GM21529 (cell line): Measurements from ENCODE around the gene TMEM52.

ENCODE experiments used
- ATAC-seq: cut with Tn5 transposase; IDR thresholded peaks from one replicate; pipeline ENCODE4 v1.9.1; 2021; ENCODE audit not compliant: unreplicated experiment

The TMEM52 gene

GRCh38 chr1:1914971-1915692 is 3.9 kb downstream of the TMEM52 start, which contains the start of gene CALML6:
Gene CALML6 (plus strand): TSS chr1:1915260. CDS start chr1:1915281, 21 bp downstream.
- no peak for ATAC-seq

DNA sequence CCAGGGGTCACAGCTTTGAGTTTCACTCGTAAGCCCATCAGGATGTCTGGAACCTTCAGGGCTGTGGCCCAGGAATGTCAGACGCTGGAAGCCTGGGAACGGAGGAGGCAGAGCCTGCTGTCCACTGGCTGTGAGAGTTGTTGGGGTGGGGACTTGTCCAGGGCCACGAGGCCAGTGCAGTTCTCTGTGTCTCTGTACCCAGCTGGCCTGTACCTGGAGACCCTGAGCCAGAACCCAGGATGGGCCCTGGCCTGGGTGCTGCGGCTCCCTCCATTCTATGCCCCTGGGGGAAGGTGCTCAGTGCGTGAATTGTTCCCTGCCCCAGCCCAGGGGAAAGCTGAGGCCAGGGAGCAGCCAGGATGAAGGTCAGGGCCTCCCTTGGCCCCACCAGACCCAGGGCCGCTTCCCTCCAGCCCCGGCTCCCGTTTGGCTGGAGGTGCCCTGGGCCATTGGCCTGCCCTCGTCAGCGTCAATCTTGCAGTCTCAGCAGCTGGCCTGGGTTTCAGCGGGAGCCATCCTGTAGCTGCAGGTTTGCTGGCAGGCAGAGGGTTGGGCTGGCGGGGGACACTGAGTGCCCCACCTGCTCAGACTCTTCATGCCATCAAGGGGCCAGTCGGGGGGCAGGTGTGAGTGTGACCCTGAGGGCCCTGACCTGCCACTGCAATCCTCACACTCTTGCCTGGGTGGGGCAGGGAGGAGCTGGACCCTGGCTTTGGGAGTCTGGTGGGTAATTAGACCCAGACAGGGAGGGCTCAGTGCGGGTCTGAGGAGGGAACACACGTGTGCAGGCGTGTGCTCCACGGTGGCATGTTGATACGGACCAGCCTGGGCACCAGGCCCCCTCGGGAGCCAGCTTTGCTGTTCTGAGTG is 4.7 kb downstream of the TMEM52 start:
- ATAC-seq, result no peak

DNA sequence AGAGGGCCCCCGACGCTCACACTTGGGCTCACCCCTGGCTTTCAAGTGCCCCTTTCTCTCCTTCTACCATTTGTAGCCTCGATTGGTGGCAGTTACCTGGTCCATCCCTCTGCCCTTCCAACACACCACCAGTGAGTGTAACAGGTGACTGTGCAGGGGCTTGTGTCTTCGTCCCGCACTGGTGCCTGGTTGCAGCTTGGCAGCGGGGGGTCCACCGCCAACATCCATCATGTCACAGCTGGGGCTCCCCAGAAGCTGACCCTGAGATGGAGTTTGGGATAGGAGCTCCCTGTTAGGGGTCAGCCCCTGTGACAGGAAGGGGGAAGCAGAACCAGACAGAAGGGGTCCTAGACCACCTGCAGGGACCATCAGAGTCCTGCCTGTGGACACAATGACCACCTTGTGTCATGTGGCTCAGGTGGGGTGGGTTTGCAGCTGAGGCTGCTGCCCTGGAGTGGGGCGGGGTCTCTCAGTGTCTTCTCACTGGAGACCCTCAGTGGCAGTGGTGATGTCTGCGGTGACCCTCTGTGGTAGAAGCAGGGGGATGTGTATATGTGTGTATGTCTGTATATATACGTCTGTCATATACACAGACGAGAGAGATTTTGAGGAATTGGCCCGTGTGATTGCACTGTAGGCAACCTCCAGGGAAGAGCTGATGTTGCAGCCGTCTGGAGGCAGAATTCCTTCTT is 7.6 kb downstream of the TMEM52 start:
- no peak for ATAC-seq

GRCh38 chr1:1910651-1911331 is 8.3 kb downstream of the TMEM52 start:
- no peak for ATAC-seq

DNA sequence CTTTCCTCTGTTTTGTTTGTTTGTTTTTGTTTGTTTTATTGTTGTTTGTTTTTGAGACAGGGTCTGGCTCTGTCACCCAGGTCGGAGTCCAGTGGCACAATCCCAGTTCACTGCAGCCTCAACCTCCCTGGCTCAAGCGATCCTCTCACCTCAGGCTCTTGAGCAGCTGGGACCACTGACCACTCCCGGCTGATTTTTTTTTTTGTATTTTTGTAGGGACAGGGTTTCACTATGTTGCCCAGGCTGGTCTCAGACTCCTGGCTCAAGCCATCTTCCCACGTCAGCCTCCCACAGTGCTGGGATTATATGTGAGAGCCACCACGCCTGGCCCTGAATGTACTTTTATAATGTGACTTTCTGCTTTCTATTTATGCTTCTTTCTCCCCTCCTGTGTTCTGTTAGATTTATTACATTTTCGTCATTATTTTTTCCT is 9.0 kb downstream of the TMEM52 start:
- ATAC-seq, result no peak

DNA sequence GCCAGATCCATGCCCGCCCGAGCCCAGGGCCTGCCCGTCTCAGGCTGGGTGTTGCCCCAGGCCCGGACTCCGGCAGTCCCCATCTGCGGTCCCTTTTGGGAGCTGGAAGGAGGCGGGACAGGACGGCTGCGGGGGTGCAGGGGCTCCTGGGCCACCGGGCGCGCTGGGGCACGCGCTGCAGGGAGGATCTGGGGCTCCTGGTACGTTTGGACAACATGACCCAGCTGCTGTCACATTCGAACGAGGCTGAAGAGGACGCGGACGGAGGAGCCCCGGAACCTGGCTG is 10.6 kb downstream of the TMEM52 start:
- ATAC-seq, result peak; percentile 13

DNA sequence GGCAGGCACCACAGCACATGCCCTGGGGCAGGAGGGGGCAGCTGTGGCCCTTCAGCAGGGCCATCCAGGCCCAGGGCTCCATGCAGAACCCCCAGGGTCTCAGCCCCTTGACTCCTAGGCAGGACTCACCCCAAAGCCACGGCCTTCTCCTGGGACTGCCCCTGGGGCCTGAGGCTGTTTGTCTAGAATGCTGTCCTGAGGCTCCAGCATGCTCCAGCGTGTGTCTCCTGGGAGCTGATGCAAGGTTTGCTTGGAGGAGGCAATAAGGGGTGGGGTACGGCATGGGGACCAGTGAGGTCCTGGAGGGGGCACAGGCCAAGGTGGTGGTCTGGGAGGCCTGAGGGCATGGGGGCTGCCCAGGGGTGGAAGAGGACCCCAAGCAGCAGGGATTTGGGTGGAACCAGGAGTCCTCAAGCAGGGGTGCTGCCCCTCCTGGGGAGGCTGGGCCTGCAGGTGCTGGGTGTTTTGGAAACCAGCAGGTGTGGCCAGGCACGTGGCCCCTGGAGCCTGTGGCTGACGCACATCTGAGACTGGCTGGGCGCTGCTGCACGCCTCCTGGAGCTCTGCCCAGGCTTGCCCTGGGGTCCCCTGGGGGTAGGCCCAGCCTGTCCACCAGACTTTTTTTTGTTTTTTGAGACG is 11.9 kb downstream of the TMEM52 start:
- ATAC-seq, result no peak

DNA sequence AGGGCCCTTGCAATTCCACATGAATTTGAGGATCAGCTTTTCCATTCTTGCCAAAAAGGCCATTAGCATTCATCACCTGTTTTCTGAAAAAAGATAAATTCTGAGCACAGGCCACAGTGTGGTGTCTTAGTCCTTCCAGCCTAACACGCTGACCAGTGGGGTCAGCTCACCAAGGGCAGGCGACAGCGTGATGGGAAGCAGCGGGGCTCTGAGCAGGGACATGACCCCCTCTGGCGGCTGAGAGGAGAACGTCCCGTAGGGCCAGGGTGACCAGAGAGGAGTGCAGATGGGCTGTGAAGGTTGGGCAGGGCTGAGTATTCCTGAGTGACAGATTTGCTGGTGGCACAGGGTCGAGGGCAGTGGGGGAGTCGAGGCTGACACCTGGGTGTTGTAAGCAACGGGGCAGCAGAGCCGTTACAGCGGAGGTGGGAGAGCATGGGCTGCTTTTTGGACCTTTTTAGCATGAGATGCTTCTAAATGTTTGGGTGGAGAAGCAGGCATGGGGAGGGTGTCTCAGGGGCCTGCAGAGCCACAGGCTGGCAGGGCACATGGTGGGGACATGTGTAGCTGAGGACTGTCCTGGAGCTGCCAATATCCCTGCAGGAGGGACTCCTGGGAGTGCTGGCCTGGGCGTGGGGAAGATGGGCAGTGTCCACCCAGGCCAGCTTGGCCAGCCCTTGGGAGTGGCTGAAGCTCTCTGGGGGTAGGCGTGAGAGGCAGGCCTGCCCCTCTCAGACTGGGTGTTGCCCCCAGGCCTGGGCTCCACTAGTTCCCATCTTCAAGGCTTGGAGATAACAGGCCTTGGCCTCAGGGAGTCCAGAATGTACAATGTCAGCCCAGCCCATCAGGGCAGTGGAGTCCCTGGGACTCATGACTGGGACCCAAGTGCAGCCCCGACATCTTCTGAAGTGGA is 12.6 kb downstream of the TMEM52 start:
- no peak for ATAC-seq

DNA sequence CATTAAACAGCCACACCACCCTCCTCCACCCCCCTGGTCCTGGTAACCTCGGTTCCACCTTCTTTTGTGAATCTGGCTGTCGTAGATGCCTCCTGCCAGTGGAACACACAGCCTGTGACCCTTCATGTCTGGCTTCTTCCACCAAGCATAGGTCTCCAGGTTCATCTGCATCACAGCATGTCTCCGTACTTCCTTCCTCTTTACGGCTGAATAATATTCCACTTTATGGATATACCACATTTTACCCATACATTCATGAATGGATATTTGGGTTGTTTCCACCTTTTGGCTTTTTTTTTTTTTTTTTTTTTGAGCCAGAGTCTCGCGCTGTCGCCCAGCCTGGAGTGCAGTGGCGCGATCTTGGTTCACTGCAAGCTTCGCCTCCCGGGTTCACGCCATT is 15.9 kb downstream of the TMEM52 start:
- ATAC-seq, result no peak

DNA sequence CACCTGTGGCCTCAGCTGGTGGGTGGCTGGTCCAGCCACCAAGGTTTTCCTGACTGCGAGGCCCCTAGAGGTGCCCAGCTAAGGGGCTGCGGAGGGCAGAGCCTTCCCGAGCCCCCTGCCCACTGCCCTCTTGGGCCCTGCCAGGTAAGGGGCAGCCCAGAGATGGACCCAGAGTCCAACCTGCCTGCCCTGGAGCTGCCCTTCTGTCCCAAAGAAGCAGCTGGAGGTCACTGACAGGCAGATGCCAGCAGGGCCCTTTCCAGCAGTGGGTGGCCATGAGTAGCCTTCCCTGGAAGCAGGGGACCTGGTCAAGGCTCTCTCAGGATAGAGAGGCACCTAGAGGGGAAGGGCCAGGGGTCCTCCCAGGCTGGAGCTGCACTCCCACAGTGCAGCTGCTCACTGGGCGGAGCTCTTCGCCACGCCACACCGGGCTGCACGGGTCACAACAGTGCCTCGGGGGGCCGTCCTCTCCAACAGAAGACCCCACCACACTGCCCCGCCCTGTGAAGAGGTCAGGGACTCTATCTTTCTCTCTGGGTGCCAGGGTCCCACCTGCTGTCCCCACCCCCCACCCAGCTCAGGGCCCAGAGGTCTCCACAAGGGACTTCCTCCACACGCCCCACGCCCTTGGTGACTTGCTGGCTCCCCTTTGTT is 17.3 kb downstream of the TMEM52 start:
- no peak for ATAC-seq

DNA sequence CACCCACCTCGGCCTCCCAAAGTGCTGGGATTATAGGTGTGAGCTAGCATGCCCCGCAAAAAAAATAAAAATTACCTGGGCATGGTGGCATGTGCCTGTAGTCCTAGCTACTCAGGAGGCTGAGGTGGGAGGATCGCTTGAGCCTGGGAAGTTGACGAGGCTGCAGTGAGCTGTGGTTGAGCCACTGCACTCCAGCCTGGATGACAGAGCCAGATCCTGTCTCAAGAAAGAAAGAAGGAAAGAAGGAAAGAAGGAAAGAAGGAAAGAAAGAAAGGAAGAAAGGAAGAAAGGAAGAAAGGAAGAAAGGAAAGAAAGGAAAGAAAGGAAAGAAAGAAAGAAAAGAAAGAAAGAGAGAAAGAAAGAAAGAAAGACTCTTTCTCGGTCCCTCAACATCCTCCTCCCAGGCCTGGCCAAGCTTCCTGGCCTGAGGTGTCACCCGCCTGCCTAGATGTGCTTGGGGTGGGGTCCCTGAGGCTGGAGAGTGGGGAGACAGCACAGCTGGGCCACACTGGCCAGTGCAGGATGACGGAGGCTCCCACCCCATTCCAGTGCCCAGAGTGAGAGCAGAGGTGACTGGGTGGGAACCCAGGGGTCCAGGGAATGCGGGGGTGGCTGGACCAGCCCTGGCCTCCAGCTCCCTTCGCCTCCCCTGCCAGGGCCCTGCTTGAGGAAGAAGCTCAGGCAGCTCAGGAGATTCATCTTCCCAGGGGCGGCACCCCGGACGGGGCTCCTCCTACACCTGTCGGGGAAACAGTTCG is 18.0 kb downstream of the TMEM52 start:
- no peak for ATAC-seq

- ATAC-seq, result no peak
These were observed 19.1 kb downstream of the TMEM52 start for GRCh38 chr1:1899967-1900327.

- ATAC-seq, result no peak
These were observed 19.7 kb downstream of the TMEM52 start for GRCh38 chr1:1899266-1899966.

DNA sequence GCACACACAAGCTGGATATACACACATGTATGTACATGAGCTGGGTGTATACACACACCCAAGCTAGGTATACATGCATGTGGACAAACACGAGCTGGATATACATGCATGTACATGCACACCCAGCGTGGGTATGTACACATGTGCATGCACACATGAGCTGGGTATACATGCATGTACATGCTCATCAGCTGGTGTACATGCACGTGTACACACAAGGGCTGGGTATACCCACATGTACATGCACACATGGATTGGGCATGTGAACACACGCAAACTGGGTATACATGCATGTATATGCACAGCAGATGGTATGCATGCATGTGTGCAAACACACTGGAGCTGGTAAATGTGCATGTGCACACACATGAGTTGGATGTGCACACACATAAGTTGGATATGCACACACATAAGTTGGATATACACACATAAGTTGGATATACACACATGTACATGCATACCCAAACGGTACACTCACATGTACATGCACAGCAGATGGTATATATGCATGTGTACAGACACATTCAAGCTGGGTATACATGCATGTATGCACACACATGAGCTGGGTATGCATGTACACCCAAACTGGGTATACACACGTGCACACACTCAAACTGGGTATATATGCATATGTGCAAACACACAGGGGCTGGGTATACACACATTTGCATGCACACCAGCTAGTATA is 20.7 kb downstream of the TMEM52 start:
- no peak for ATAC-seq

DNA sequence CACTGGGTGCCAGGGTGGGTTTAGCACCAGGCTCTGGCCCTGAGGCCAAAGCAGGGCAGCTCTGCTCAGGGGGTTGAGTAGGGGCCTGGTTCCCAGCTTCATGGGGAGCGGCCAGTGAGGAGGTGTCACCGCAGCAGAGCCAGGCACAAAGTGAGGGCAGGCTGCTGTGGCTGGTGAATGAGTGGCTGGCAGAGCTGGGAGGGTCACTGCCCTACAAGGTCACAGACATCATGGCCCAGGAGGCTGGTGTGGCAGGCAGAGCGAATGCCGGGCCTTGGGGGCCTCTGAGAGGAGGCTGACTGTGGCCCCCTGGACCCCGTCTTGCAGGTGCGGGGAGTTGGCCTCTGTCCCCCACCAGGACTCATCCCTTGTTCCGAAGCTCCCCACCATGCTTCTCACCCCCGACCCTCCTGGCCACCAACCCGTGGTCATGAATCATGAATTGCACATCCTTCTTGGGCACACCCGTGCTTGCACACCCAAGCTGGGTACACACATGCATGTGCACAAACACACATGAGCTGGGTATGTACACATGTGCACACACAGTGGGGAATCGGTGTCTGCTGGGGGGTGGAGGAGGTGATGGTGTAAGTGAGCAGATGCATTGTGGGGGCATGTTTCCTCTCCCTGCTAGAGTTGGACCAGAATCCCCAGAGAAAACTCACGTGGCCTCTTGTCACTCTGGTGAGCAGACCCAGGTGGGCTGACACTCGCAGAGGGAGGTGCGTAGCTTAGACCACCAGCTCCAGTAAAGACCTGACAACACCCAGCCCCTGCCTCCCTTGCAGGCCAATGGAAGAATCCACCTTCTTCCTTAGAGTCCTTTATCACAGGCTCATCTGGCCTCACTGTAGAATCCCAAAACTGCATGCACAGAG is 23.4 kb downstream of the TMEM52 start:
- no peak for ATAC-seq

- ATAC-seq, result no peak
These were observed 24.0 kb downstream of the TMEM52 start for GRCh38 chr1:1895060-1895418.
